K562 (cell line): ENCODE results near the gene COMMD2. TPM values are rescaled to one million over a fixed set of nuclear protein-coding genes. Genes with fewer than 3 reads are reported as not detected.

Source experiments
- ARID3A ChIP-seq: IDR thresholded peaks from 2 replicates; pipeline ENCODE4 v1.6.1; 2012; ENCODE audit warnings: low read depth, low read length, improper control_type of control experiment, borderline replicate concordance
- HEY1 ChIP-seq: fragments of 250-450 bp; sonication (Bioruptor Pico); IDR thresholded peaks from 2 replicates; pipeline ENCODE4 v1.5.0; 2020; ENCODE audit warnings: mild to moderate bottlenecking, moderate library complexity, borderline replicate concordance
- HMGXB4 ChIP-seq: sonication (generic); formaldehyde crosslinking; IDR thresholded peaks from 2 replicates; pipeline ENCODE4 v1.8.1; 2023; ENCODE audit warnings: mild to moderate bottlenecking, missing genetic modification reagents
- MYBL2 ChIP-seq, 2 experiments: fragments of 450-650 bp in 1 of 2; sonication (generic) in 1 of 2; formaldehyde crosslinking in 1 of 2; IDR thresholded peaks; 2 replicates each; pipeline versions ENCODE4 v1.6.1 to v1.8.1; 2017 to 2022; ENCODE audit warnings: borderline replicate concordance in 1 of 2, inconsistent platforms in 1 of 2, low read depth in 1 of 2, mild to moderate bottlenecking in 1 of 2, missing genetic modification reagents in 1 of 2, moderate library complexity in 1 of 2
- NCOA4 ChIP-seq: fragments of 450-650 bp; IDR thresholded peaks from 2 replicates; pipeline ENCODE4 v1.6.1; 2018; ENCODE audit warnings: mild to moderate bottlenecking; ENCODE audit not compliant: partially characterized antibody
- PREB ChIP-seq: sonication (generic); formaldehyde crosslinking; IDR thresholded peaks from 2 replicates; pipeline ENCODE4 v1.8.1; 2023; ENCODE audit warnings: mild to moderate bottlenecking, missing genetic modification reagents
- RFX1 ChIP-seq: fragments of 450-650 bp; IDR thresholded peaks from 2 replicates; pipeline ENCODE4 v1.6.1; 2016; ENCODE audit warnings: mild to moderate bottlenecking, moderate library complexity
- STAG1 ChIP-seq: sonication (generic); formaldehyde crosslinking; IDR thresholded peaks from 2 replicates; pipeline ENCODE4 v1.5.0; 2020; ENCODE audit warnings: missing genetic modification reagents, borderline replicate concordance
- TARDBP ChIP-seq: fragments of 450-650 bp; IDR thresholded peaks from 2 replicates; pipeline ENCODE4 v1.6.1; 2016
- ZBTB12 ChIP-seq: fragments of 250-450 bp; sonication (Bioruptor Pico); IDR thresholded peaks from 2 replicates; pipeline ENCODE4 v1.4.0; 2020
- ZNF217 ChIP-seq: sonication (generic); formaldehyde crosslinking; IDR thresholded peaks from 2 replicates; pipeline ENCODE4 v1.8.0; 2022; ENCODE audit warnings: mild to moderate bottlenecking, missing genetic modification reagents
- ZNF3 ChIP-seq: fragments of 250-450 bp; sonication (Bioruptor Pico); IDR thresholded peaks from 2 replicates; pipeline ENCODE4 v1.5.0; 2021; ENCODE audit warnings: mild to moderate bottlenecking, moderate library complexity
- ZNF436 ChIP-seq: fragments of 250-450, 450-650 bp; sonication (Bioruptor Pico); formaldehyde crosslinking; IDR thresholded peaks from 2 replicates; pipeline ENCODE4 v1.7.0; 2020; ENCODE audit warnings: mild to moderate bottlenecking
- ZNF551 ChIP-seq: fragments of 250-450 bp; sonication (Bioruptor Pico); IDR thresholded peaks from 2 replicates; pipeline ENCODE4 v1.5.0; 2021; ENCODE audit warnings: mild to moderate bottlenecking, moderate library complexity
- ZNF668 ChIP-seq: fragments of 250-450 bp; sonication (Bioruptor Pico); IDR thresholded peaks from 2 replicates; pipeline ENCODE4 v1.8.0; 2022; ENCODE audit warnings: mild to moderate bottlenecking, inconsistent platforms
- polyA plus RNA-seq, 8 experiments: library from polyadenylated mRNA; depleted of rRNA in 4 of 8; stranded (reverse) in 5 of 8; unstranded in 3 of 8; fragments of >200 nt; fragmentation: Nextera tagmentation in 2 of 8; fragmentation: Illumina TruSeq in 1 of 8; extraction: Ambion mirVana in 2 of 8; extraction: Trizol in 1 of 8; gene quantifications; 2 replicates each; pipeline versions ENCODE4 v1.2.1 to v1.2.3, GENCODE V29; 2011 to 2014; ENCODE audit warnings: inconsistent platforms in 1 of 8, missing spikeins in 1 of 8
- total RNA-seq, 7 experiments: library from RNA; depleted of rRNA in 6 of 7; stranded (reverse); fragments of >200 nt in 6 of 7; fragmentation: Illumina TruSeq in 2 of 7; extraction: Trizol in 2 of 7; gene quantifications; 2 replicates each; pipeline versions ENCODE4 v1.2.1 to v1.2.3, GENCODE V29; 2011 to 2021; ENCODE audit warnings: low replicate concordance in 1 of 7

Gene COMMD2
- total and polyA plus RNA-seq, 9 of the 15 experiments (the other 6 are each of a cell fraction or from before 2014, with no cell fraction given): 25.8 to 102 (median 41.8) TPM

GRCh38 chr3:149752051-149752787 is at the start of gene COMMD2 (continued):
- TF ChIP-seq PREB (CRISPR knock-in tag): no peak
- TF ChIP-seq MYBL2 (IDR thresholded peaks at IDR 0.05; ENCODE audit: low read depth): no peak
- TF ChIP-seq MYBL2 (CRISPR knock-in tag; IDR thresholded peaks at IDR 0.05; ENCODE audit: borderline replicate concordance): no peak
- TF ChIP-seq ZNF551 (CRISPR knock-in tag): no peak
- peak; percentile 53; the same call in 1 of the 2 replicates for TF ChIP-seq ZBTB12 (CRISPR knock-in tag)
- no peak for TF ChIP-seq HMGXB4
- no peak for TF ChIP-seq STAG1 (CRISPR knock-in tag)
- peak; percentile 37; the same call in 1 of the 2 replicates for TF ChIP-seq ARID3A
- no peak for TF ChIP-seq ZNF668 (CRISPR knock-in tag)
- no peak for TF ChIP-seq ZNF217
- peak; percentile 62; the same call in 1 of the 2 replicates for TF ChIP-seq TARDBP
- TF ChIP-seq HEY1: no peak
- TF ChIP-seq NCOA4: no peak
- no peak for TF ChIP-seq RFX1
- no peak for TF ChIP-seq ZNF436 (CRISPR knock-in tag)
- no peak for TF ChIP-seq ZNF3 (CRISPR knock-in tag)
